NCI-H748 treated with DMSO at 0.1 percent for 48 hours (cell line): ENCODE measurements around the gene OSMR.
A peak's percentile ranks its signal among the peaks of the same experiment; 100 is the strongest.

Experiments
- DNase-seq: peaks from one replicate; lab custom pipeline; 2025; lab: John Stamatoyannopoulos, UW

OSMR gene

GRCh38 chr5:38871790-38872551, 26.2 kb downstream of the OSMR start:
- no peak for DNase-seq

GRCh38 chr5:38872826-38873225, 27.0 kb downstream of the OSMR start:
- no peak for DNase-seq

GRCh38 chr5:38874948-38875456, 29.2 kb downstream of the OSMR start:
- no peak for DNase-seq

- no peak for DNase-seq
Measured at GRCh38 chr5:38878391-38879077, 32.7 kb downstream of the OSMR start.

- DNase-seq, result no peak
Measured at GRCh38 chr5:38879078-38879460, 33.3 kb downstream of the OSMR start.

- DNase-seq, result no peak
Measured at GRCh38 chr5:38883842-38884241, 38.0 kb downstream of the OSMR start.

GRCh38 chr5:38885208-38885607, 39.4 kb downstream of the OSMR start:
- no peak for DNase-seq

GRCh38 chr5:38888041-38888440, 42.2 kb downstream of the OSMR start:
- DNase-seq, result no peak

GRCh38 chr5:38889424-38889823, 43.6 kb downstream of the OSMR start:
- DNase-seq, result no peak

- DNase-seq, result no peak
Measured at GRCh38 chr5:38891563-38891962, 45.8 kb downstream of the OSMR start.

- no peak for DNase-seq
Measured at GRCh38 chr5:38892363-38892762, 46.6 kb downstream of the OSMR start.

GRCh38 chr5:38896760-38897159, 50.9 kb downstream of the OSMR start:
- DNase-seq, result no peak

- DNase-seq, result no peak
Measured at GRCh38 chr5:38899936-38900335, 54.1 kb downstream of the OSMR start.

GRCh38 chr5:38905516-38905915, 59.7 kb downstream of the OSMR start:
- no peak for DNase-seq

- DNase-seq, result no peak
Measured at GRCh38 chr5:38906503-38906902, 60.7 kb downstream of the OSMR start.

- no peak for DNase-seq
Measured at GRCh38 chr5:38911933-38912332, 66.1 kb downstream of the OSMR start.

- DNase-seq, result no peak
Measured at GRCh38 chr5:38913714-38914113, 67.9 kb downstream of the OSMR start.

- no peak for DNase-seq
Measured at GRCh38 chr5:38916802-38917201, 71.0 kb downstream of the OSMR start.

GRCh38 chr5:38921174-38921573, 75.4 kb downstream of the OSMR start:
- no peak for DNase-seq

- DNase-seq, result peak; percentile 80
Measured at GRCh38 chr5:38922199-38922598, 76.4 kb downstream of the OSMR start.

- DNase-seq, result no peak
Measured at GRCh38 chr5:38923661-38924451, 78.0 kb downstream of the OSMR start.

GRCh38 chr5:38925154-38925925, 79.5 kb downstream of the OSMR start:
- no peak for DNase-seq
